WERI-Rb-1 (cell line): ENCODE data around the gene TAP2.

Experiments used
- DNase-seq: peaks from one replicate; pipeline ENCODE4 v3.0.0-alpha.2; 2020
- H3K27ac ChIP-seq: fragments of 250-450 bp; sonication (Bioruptor Pico); 2 replicates; pipeline ENCODE4 v1.5.1; 2020; ENCODE audit warnings: mild to moderate bottlenecking, moderate library complexity
- H3K27me3 ChIP-seq: fragments of 250-450 bp; sonication (Bioruptor Pico); 2 replicates; pipeline ENCODE4 v1.5.1; 2021; ENCODE audit warnings: mild to moderate bottlenecking, low read depth, moderate library complexity; ENCODE audit not compliant: insufficient read depth, severe bottlenecking
- H3K36me3 ChIP-seq: fragments of 250-450 bp; sonication (Bioruptor Pico); 2 replicates; pipeline ENCODE4 v1.5.1; 2020; ENCODE audit warnings: mild to moderate bottlenecking, moderate library complexity
- H3K4me3 ChIP-seq: 2 replicates; pipeline ENCODE4 v1.5.1; 2011; ENCODE audit warnings: low read depth, mild to moderate bottlenecking, control low read depth, low read length
- H3K9me3 ChIP-seq: fragments of 250-450 bp; sonication (Bioruptor Pico); 2 replicates; pipeline ENCODE4 v1.5.1; 2021; ENCODE audit warnings: mild to moderate bottlenecking, moderate library complexity; ENCODE audit not compliant: severe bottlenecking
- CTCF ChIP-seq: IDR thresholded peaks from 2 replicates; pipeline ENCODE4 v1.5.1; 2011; ENCODE audit warnings: low read depth, mild to moderate bottlenecking, control low read depth, inconsistent platforms, low read length

Gene TAP2

GRCh38 chr6:32857156-32857891 is 18.8 kb upstream of the TAP2 start:
- H3K27ac ChIP-seq: no peak overlapping the region
- H3K36me3 ChIP-seq: no peaks in the 10 kb centered on the region
- no peak for DNase-seq
- H3K4me3 ChIP-seq: no peak overlapping the region
- peaks cover 67% of the 10 kb centered on the region for H3K27me3 ChIP-seq
- TF ChIP-seq CTCF: no peak
- H3K9me3 ChIP-seq: no peaks in the 10 kb centered on the region

- no peak overlapping the region for H3K27ac ChIP-seq
- no peaks in the 10 kb centered on the region for H3K36me3 ChIP-seq
- H3K27me3 ChIP-seq: peaks cover 67% of the 10 kb centered on the region
- no peak for TF ChIP-seq CTCF
- no peaks in the 10 kb centered on the region for H3K9me3 ChIP-seq
- DNase-seq: no peak
- no peak overlapping the region for H3K4me3 ChIP-seq
These were observed 17.1 kb upstream of the TAP2 start for GRCh38 chr6:32855467-32856174.

- Histone ChIP-seq H3K27ac (no peak overlapping the region), H3K36me3 (no peaks in the 10 kb centered on the region), H3K9me3 (no peaks in the 10 kb centered on the region), H3K27me3 (peaks cover 59% of the 10 kb centered on the region), H3K4me3 (peak overlapping the region; percentile 75)
- DNase-seq: no peak
- peak; percentile 3; the same call in 1 of the 2 replicates for TF ChIP-seq CTCF
These were observed 16.0 kb upstream of the TAP2 start for GRCh38 chr6:32854376-32855178.

- Histone ChIP-seq H3K27me3 (peaks cover 52% of the 10 kb centered on the region), H3K4me3 (peak within 1 kb of the TSS; percentile 75), H3K27ac (no peak within 1 kb of the TSS; the same call in 1 of the 2 replicates), H3K9me3 (no peaks in the 10 kb centered on the region), H3K36me3 (no peaks in the 10 kb centered on the region)
- TF ChIP-seq CTCF: peak; percentile 98
- peak; percentile 98 for DNase-seq
These were observed 15.2 kb upstream of the TAP2 start, which contains the start of the genes PSMB9 and TAP1 for GRCh38 chr6:32853541-32854375. Gene PSMB9, plus strand, starts transcription at chr6:32854192. Its CDS starts 38 bp downstream, at chr6:32854230. Gene TAP1, minus strand, starts transcription at chr6:32853704. Its CDS starts 68 bp downstream, at chr6:32853636.

GRCh38 chr6:32852844-32853540 is 14.5 kb upstream of the TAP2 start:
- Histone ChIP-seq H3K27ac (no peak overlapping the region), H3K27me3 (peaks cover 48% of the 10 kb centered on the region), H3K36me3 (no peaks in the 10 kb centered on the region), H3K9me3 (no peaks in the 10 kb centered on the region), H3K4me3 (peak overlapping the region; percentile 75)
- TF ChIP-seq CTCF: no peak
- peak; percentile 48 for DNase-seq
